ENCODE results near the gene LRRTM3.

- TF ChIP-seq CTCF (IDR thresholded peaks at IDR 0.05 in 8 of 11, conservative IDR thresholded peaks at IDR 0.05 in 3 of 11): no peak
- TF ChIP-seq POLR2A (IDR thresholded peaks at IDR 0.05): no peak
Measured at GRCh38 chr10:66882271-66882670, 43.6 kb upstream of the LRRTM3 start.

All from spleen (tissue), 7 donors.